GM18505 (cell line): ENCODE results near the gene SF1.

Experiments used
- ATAC-seq: cut with Tn5 transposase; IDR thresholded peaks from one replicate; pipeline ENCODE4 v1.9.1; 2021; ENCODE audit not compliant: unreplicated experiment
- POLR2A ChIP-seq: IDR thresholded peaks from 4 replicates; pipeline ENCODE4 v1.6.1; 2011; ENCODE audit warnings: borderline replicate concordance; ENCODE audit not compliant: insufficient read depth, insufficient read length; ENCODE audit errors: extremely low read depth

Gene SF1

DNA sequence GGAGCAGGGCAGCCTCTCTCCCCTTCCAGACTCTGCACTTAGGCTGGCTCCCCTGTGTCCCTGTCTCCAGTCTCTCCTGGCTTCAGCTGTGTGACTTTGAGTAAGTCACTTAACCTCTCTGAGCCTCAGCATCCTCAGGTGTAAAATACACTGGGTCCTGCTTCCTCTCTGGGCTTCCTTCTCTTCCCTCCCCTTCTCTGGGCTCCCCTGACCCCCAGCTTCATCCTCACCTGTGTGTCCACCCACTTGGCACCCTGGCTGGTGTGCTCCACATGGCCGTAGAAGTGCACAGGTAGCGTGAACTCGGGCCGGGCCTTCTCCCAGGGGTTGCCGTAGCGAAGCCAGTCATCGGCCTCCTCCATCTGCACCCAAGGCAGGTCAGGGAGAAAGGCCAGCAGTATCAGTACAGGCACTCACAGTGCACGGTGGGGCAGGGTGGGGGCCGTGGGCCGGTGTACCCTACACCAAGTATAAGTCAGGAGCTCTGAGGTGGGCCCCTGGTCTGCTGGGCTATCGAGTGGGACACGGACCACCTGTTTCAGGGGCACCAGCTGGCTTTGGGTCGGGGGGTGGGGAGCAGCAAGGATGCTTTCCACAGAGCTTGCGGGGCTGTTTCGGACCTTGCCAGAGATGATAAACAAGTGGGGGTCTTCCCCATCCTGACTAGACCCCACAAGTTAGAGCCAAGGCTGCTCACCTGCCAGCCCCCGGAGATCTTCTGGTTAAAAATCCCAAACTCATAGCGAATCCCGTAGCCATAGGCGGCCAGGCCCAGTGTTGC, 20.6 kb downstream of the SF1 start:
- no peak for TF ChIP-seq POLR2A
- no peak for ATAC-seq

- no peak for ATAC-seq
- TF ChIP-seq POLR2A: no peak
Observed at GRCh38 chr11:64755681-64756361, 22.5 kb downstream of the SF1 start.

DNA sequence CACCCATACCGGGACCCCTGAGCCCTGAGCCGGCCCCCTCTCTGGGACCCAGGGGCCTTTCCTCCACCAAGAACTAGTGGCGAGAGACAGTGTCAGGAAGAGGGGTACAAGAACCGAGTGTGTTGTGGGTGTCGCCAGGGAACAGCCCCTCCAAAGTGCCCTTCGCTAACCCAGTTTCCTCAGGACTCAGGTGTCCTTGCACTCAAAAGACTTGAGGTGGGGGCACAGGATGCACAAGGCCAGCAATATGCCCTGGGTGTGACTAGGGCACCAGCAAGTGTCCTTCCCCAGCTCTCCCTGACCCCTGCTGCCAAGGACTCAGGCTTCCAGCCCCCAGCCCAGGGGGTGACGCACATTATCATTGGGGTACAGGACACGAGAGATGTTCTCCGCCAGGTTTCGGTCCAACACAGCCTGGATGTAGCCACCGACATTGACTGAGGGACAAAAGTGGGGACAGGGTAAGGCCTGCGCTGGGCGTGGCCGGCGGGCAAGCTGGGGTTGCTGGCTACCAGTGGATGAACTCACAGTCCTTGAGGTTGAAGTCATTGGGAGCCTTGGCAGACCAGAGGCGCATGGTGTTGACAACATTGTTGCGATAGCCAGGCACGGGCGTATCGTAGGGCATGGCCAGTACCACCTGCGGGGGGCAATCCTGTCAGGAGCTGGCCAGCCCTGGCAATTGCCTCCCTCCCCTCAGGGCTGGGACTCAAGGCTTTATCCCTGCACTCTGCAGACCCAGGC, 23.3 kb downstream of the SF1 start:
- ATAC-seq: no peak
- no peak for TF ChIP-seq POLR2A

DNA sequence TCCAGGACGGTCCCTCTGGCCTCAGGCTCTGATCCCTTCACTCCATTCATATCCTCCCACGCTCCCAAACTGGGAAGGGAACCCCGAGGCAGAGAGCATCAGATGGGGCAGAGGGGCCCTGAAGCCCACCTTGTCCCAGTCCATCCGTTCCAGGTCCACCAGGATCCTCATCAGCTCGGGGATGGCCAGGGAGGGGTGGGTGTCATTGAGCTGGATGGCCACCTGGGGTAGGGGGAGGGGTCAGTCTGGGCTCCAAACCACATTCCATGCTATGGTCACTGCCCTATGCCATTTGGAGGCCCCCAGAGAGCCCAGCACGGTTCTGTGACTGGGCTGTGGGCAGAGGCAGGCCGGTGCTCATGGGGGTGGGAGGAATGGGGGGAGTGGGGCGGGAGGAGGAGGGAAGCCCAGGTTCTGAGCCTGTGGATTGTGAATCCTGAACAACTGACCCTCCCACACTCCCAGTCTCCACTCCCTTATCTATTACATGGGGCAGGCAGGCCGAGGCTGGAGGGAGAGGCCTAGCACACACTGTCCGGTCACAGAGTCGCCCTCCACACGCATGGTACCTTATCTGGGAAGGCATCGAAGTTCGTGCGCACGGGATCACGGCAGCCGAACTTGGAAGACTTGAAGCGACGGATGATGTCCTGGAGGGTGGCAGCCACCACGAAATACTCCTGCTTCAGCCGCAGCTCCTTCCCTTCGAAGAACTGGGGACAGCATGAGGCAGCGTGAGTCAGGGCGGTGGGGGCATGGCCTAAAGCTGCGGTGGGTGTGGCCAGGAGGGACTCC, 24.0 kb downstream of the SF1 start:
- no peak for TF ChIP-seq POLR2A
- no peak for ATAC-seq

GRCh38 chr11:64753380-64754123, 24.8 kb downstream of the SF1 start:
- ATAC-seq: no peak
- no peak for TF ChIP-seq POLR2A

DNA sequence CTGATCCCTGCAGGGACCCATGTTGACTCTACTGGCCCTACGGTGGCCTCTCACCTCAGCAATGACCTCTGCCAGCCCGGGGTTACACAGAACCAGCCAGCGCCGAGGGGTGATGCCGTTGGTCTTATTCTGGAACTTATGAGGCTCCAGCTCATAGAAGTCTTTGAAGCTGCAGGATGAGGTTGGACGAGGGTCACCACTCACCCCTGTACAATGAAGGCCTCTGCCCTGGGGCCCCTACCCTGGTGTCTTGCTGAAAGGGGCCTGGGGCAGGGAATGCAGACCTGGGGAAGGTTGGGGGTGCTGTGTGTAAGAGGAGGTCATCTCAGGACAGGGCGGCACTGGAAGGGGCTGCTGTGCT, 25.3 kb downstream of the SF1 start:
- no peak for TF ChIP-seq POLR2A
- ATAC-seq: no peak

- no peak for ATAC-seq
- TF ChIP-seq POLR2A: no peak
Observed at GRCh38 chr11:64752175-64752970, 26.0 kb downstream of the SF1 start.

GRCh38 chr11:64751580-64751979, 26.8 kb downstream of the SF1 start:
- ATAC-seq: no peak
- TF ChIP-seq POLR2A: no peak

- no peak for TF ChIP-seq POLR2A
- no peak for ATAC-seq
Observed at GRCh38 chr11:64751136-64751535, 27.2 kb downstream of the SF1 start.

DNA sequence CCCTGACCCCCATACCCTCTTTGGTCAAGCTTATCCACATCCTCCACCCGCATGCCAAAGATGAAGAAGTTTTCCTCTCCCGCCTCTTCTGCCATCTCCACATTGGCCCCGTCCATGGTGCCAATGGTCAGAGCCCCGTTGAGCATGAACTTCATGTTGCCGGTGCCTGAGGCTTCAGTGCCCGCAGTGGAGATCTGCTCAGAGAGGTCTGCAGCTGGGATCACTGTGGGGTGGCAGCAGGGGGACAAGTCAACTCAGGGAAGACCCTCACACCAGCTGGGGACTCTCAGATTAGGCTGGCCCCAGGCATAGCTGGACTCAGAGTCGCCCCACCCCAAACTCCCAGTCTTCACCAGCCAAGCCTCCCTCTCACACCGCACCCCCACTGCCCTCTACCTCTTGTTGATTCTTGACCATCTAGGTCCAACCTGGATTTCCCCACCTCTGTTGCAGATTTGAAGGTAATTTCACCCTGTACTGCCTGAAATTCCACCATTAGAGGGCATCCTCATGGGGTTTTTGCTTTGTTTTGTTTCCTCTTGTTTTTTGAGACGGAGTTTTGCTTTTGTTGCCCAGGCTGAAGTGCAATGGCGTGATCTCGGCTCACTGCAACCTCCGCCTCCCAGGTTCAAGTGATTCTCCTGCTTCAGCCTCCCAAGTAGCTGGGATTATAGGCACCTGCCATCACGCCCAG, 27.8 kb downstream of the SF1 start:
- no peak for ATAC-seq

DNA sequence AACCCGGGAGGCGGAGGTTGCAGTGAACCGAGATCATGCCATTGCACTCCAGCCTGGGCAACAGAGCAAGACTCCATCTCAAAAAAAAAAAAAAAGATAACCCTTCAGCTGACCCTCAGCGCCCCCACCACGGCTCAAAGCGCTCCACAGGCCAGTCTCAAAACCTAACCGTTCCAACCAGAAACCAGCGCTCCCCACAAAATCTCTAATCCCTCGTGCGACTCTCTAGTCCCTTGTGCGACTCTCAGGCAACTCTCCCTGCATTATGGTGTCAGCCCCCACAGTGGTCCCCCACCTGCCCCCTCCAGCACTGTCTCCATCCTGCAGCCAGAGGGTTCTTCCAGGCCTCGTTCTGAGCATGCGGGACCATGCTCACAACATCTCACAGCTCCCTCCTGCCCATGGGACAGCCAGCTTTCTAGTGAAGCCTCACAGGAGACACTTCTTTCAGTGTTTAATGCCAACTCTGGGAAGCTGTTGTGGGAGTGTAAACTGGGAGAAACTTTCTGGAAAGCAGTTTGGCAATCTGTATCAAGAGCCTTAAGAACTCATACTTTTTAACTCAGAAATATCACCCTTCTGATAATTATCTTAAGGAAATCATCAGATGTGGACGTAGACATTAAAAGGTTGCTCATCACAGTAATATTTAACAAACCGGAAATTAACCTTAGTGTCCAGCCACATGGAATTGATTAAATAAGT, 30.2 kb downstream of the SF1 start:
- no peak for ATAC-seq
- no peak for TF ChIP-seq POLR2A

More for the DNA sequence above, 27.8 kb downstream of the SF1 start:
- TF ChIP-seq POLR2A: no peak
